NT2/D1 (cell line): ENCODE results near the gene HM13.
"Not testable (repeated sequence)": the region's sequence is repeated elsewhere in the genome, so short reads cannot be mapped to it uniquely, and the experiment has no call there.

Experiments used
- DNase-seq: peaks from one replicate; pipeline ENCODE4 v3.0.0-alpha.2; 2011; ENCODE audit warnings: low read depth, low spot score
- H3K27me3 ChIP-seq: 2 replicates; pipeline ENCODE4 v1.6.0; 2011; ENCODE audit warnings: mild to moderate bottlenecking; ENCODE audit not compliant: insufficient read length, insufficient read depth
- H3K36me3 ChIP-seq: 2 replicates; pipeline ENCODE4 v1.6.1; 2011; ENCODE audit warnings: mild to moderate bottlenecking, low read length, mixed read lengths; ENCODE audit not compliant: insufficient read depth, insufficient read length
- H3K4me1 ChIP-seq: 2 replicates; pipeline ENCODE4 v1.5.1; 2011; ENCODE audit not compliant: insufficient read depth, insufficient read length
- H3K4me3 ChIP-seq: 2 replicates; pipeline ENCODE4 v1.5.1; 2011; ENCODE audit warnings: low read depth; ENCODE audit not compliant: insufficient read length
- H3K9ac ChIP-seq: 2 replicates; pipeline ENCODE4 v1.6.0; 2011; ENCODE audit warnings: low read depth; ENCODE audit not compliant: insufficient read length
- H3K9me3 ChIP-seq: 2 replicates; pipeline ENCODE4 v1.5.1; 2011; ENCODE audit warnings: mild to moderate bottlenecking, low read length; ENCODE audit not compliant: insufficient read depth
- SUZ12 ChIP-seq: IDR thresholded peaks from 2 replicates; pipeline ENCODE4 v1.6.1; 2011; ENCODE audit not compliant: insufficient read length, insufficient read depth; ENCODE audit errors: extremely low read depth
- YY1 ChIP-seq: IDR thresholded peaks from 2 replicates; pipeline ENCODE4 v1.6.1; 2011; ENCODE audit not compliant: insufficient read length, insufficient read depth
- ZNF274 ChIP-seq: IDR thresholded peaks from 2 replicates; pipeline ENCODE4 v1.6.1; 2011; ENCODE audit warnings: mild to moderate bottlenecking, low read depth, low read length

HM13 gene

DNA sequence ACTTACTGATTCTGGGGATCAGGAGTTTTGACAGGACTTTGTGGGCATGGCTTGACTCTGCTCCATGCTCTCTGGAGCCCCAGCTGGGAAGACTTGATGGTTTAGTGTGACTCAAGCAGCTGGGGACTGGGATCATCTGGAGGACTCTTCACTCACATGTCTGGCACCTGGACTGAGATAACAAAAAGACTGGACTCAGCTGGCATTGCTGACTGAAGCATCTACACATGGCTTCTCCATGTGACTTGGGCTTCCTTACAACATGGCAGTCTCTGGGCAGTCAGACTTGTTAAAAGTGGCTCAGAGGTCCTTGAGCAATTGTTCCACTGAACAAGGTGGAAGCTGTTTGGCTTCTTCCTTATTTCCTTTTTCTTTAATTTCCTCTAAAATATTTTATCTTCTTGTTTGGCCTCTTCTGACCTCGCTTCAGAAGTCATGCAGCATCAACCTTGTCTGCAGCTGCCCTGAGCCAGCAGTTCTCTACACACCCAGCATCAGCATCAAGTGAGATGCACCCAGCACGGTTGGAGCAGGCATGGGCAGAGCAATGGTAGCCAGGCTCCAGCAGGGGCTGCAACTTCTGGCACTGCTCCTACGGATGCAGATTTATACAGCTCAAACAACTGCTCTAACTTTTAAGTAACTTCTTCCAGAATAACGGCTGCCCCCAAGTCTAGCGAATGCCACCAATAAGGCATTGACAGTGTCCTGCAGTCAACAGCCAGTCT is 5.6 kb upstream of the HM13 start:
- H3K4me1 ChIP-seq: peaks cover 1% of the 10 kb centered on the region
- no peak for DNase-seq
- H3K9me3 ChIP-seq: no peaks in the 10 kb centered on the region
- no peak overlapping the region for H3K4me3 ChIP-seq
- H3K36me3 ChIP-seq: no peaks in the 10 kb centered on the region
- no peak overlapping the region for H3K9ac ChIP-seq
- no peak for TF ChIP-seq YY1
- no peak for TF ChIP-seq SUZ12
- no peak for TF ChIP-seq ZNF274
- no peaks in the 10 kb centered on the region for H3K27me3 ChIP-seq

DNA sequence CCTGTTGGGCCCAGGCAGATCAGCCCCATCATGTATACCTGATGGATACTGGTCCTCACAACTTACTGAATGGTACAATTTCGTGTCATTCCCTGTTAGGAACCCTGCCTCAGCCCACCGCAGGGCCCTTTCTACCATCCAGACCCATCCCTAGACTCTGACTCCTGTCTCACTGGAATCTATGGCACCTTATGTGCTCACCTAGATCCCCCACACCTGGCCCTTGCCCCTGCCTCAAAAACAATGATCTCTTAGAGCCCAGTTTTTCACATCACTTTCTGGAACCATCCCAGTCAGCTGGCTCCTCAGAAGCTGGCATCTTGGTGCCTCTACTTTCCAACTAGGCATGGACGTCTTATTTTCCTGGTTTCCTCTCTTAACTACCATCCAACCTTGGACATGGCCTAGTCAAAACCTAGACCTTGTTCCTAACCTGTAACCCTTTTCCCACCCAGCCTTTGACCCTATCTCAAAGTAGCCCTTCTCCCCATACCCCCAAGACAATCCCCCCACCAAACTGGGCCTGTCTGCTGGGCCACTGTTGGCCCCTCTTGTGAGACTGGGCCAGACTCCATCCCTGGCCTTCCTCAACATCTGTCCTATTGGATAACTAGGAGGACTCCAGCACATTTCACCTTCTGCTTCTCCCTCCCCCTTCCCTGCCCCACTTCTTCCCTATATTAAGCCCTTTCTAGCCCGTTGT is 981 bp downstream of the HM13 start:
- no peak for DNase-seq
- no peaks in the 10 kb centered on the region for H3K27me3 ChIP-seq
- peak overlapping the region; percentile 98 for H3K9ac ChIP-seq
- peak overlapping the region; percentile 98 for H3K4me3 ChIP-seq
- peaks cover 7% of the 10 kb centered on the region for H3K4me1 ChIP-seq
- H3K9me3 ChIP-seq: no peaks in the 10 kb centered on the region
- TF ChIP-seq YY1 (no peak), ZNF274 (no peak), SUZ12 (no peak)
- peaks cover 35% of the 10 kb centered on the region for H3K36me3 ChIP-seq

DNA sequence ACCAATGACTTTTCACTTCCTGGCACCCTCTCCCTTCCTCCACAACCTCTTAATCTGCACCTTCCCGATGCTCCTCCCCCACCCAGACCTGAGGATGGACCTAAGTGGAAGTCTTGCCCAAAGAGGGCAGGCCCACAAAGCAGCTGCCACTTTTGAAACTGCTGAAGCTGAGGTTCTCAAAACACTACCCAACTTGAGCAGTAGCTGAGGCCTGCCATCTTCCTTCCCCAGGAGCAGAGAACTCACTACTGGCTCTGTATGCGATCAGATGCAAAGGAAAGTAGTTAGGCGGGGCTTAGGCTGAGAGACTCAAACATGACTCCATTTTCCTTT is 1.5 kb downstream of the HM13 start:
- Histone ChIP-seq H3K4me1 (peaks cover 7% of the 10 kb centered on the region), H3K27me3 (no peaks in the 10 kb centered on the region), H3K36me3 (peaks cover 38% of the 10 kb centered on the region), H3K4me3 (peak overlapping the region; percentile 98), H3K9ac (peak overlapping the region; percentile 98), H3K9me3 (no peaks in the 10 kb centered on the region)
- DNase-seq: no peak
- no peak for TF ChIP-seq YY1
- no peak for TF ChIP-seq SUZ12
- no peak for TF ChIP-seq ZNF274

DNA sequence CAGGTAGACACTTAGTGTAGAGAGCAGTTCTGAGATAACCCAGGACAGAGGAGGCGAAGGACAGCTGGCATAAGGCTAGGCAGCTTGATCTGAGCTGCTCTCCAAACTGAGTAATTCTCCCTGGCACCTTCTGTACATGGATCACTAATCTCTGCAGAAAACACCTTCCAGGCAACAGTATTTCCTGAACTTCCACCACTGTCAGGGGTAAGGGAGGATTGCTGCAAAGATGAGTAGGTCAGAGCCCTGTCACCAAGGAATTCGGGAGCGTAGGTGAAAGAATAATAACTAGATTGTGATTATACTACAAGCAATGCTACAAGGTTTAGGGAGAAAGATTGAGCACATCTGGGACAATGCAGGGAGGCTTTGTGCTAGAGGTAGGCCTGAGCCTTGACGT is 1.9 kb downstream of the HM13 start:
- Histone ChIP-seq H3K9ac (no peak overlapping the region), H3K4me1 (peaks cover 7% of the 10 kb centered on the region), H3K9me3 (no peaks in the 10 kb centered on the region), H3K36me3 (peaks cover 41% of the 10 kb centered on the region), H3K4me3 (no peak overlapping the region), H3K27me3 (no peaks in the 10 kb centered on the region)
- DNase-seq: no peak
- TF ChIP-seq SUZ12 (no peak), ZNF274 (no peak), YY1 (no peak)

GRCh38 chr20:31516651-31517050 is 2.4 kb downstream of the HM13 start:
- Histone ChIP-seq H3K36me3 (peaks cover 42% of the 10 kb centered on the region), H3K4me3 (no peak overlapping the region), H3K9ac (no peak overlapping the region), H3K4me1 (peaks cover 7% of the 10 kb centered on the region), H3K27me3 (no peaks in the 10 kb centered on the region), H3K9me3 (no peaks in the 10 kb centered on the region)
- DNase-seq: no peak
- no peak for TF ChIP-seq ZNF274
- TF ChIP-seq YY1: no peak

DNA sequence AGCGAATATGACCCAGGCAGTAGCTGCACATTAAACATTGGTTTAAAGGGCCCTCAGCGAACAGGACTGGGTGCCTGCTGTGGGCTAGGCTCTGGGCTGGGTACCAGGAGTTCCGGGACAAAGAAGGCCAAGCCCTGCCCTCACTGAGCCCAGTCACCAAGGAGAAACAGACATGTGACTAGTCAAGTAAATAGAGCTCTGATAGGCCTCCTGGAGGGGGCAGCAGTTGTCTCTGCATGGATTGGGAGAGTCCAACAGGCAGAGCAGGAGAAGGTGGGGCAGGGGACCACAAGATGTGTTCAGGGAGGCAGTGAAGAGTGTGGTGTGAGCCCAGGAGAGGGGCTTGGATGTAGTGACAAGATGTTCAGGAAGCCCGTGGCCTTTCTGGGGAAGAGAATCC is 3.1 kb downstream of the HM13 start:
- no peaks in the 10 kb centered on the region for H3K9me3 ChIP-seq
- no peak overlapping the region for H3K4me3 ChIP-seq
- peaks cover 46% of the 10 kb centered on the region for H3K36me3 ChIP-seq
- H3K9ac ChIP-seq: no peak overlapping the region
- DNase-seq: no peak
- peaks cover 7% of the 10 kb centered on the region for H3K4me1 ChIP-seq
- H3K27me3 ChIP-seq: no peaks in the 10 kb centered on the region
- TF ChIP-seq ZNF274 (no peak), YY1 (no peak), SUZ12 (no peak)

GRCh38 chr20:31521267-31521666 is 7.0 kb downstream of the HM13 start:
- H3K4me1 ChIP-seq, H3K27me3 ChIP-seq, H3K4me3 ChIP-seq, H3K9me3 ChIP-seq, H3K9ac ChIP-seq, DNase-seq: not testable (repeated sequence)
- H3K36me3 ChIP-seq: peaks cover 45% of the 10 kb centered on the region

DNA sequence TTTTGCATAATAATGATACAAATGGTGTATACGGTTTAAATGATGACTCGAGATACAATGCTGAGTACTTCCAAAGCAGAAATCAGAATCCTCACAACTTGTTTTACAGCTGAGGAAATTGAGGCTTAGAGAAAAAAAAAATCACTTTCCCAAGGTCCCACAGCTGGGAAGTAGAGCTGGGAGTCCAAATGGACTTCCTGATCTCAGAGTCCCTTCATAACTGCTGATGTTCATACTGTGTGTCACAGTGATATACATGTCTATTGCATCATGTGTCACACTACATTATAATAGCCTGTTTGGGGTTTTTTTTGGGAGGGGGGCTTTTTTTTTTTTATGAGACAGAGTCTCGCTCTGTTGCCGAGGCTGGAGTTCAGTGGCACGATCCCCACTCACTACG is 8.5 kb downstream of the HM13 start:
- TF ChIP-seq YY1 (no peak), SUZ12 (no peak), ZNF274 (no peak)
- H3K9ac ChIP-seq: no peak overlapping the region
- no peak for DNase-seq
- no peaks in the 10 kb centered on the region for H3K27me3 ChIP-seq
- H3K4me1 ChIP-seq: no peaks in the 10 kb centered on the region
- no peaks in the 10 kb centered on the region for H3K9me3 ChIP-seq
- peaks cover 49% of the 10 kb centered on the region for H3K36me3 ChIP-seq
- no peak overlapping the region for H3K4me3 ChIP-seq
